GM19240 (cell line): ENCODE measurements around the gene PGA5.
"Not testable (repeated sequence)": the region's sequence is repeated elsewhere in the genome, so short reads cannot be mapped to it uniquely, and the experiment has no call there.

Experiments
- DNase-seq: peaks from one replicate; pipeline ENCODE4 v3.0.0; 2011; ENCODE audit warnings: low spot score; ENCODE audit not compliant: insufficient read length

PGA5 gene

DNA sequence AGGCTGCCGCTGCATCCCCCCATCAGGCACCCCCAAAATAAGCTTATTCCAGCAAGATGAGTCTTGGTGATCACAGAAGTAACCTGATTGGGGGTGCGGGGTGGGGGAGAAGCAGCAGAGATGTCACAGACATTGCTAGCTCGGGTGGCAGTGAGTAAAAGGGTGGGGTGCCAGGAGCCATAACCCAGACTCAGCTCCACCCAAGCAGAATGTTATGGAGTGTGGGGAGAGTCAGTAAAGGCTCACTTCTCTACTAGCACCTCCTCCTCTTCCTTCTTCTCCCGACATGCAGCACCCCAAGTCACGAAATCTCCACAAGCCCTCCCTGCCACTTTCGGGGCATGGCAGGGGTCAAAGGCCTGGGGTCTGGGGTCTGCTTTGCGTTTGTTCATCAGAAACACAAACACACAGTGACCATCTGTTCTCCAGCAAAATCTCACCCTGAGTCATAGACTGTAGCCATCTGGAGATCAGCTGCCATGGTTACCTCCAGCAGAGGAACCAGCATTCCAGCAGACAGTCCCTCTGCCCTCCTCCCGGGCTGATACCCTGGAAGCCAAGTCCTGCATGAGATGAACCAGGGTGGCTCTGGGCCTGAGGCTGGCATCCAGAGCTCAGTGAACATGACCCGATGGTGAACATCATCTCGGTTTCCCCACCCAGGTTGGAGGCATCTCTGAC, 14.4 kb upstream of the PGA5 start:
- not testable (repeated sequence) for DNase-seq

DNA sequence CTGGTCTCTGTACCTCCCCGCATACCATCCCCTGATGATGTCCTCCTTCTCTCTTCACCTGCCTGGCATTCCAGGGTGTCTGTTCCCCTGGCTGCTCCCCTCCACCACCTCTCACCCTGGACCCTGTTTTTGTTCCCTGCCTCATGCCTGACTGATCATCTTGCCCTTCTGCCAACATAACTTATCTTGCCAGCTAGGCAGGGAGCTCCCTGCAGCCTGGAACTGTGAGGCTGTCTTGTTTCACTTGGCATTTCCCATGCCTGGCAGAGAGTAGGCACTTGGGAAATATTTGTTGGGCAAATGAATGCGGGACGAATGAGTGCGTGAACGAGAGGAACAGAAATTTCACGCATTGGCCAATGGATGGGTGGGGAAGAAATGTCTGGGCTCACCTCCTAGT, 11.5 kb upstream of the PGA5 start:
- DNase-seq = not testable (repeated sequence)

DNA sequence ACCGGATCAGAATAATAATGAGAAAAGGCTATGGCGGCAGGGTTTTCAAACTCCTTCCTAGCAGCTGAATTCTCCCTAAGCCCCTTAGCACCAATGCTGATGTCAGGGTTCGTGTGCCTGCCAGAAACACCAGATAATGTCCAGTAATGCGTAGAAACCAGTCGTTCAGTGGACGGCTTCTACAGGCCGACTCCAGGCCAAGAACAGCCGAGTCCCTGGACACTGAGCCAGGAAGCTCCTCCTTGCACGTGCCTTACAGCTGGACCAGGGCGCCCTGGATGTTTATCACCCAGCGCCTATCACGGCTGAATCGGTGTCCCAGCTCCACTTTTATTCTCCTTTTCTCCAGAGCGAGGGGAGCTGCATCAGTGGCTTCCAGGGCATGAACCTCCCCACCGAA, 9.9 kb upstream of the PGA5 start:
- not testable (repeated sequence) for DNase-seq

DNA sequence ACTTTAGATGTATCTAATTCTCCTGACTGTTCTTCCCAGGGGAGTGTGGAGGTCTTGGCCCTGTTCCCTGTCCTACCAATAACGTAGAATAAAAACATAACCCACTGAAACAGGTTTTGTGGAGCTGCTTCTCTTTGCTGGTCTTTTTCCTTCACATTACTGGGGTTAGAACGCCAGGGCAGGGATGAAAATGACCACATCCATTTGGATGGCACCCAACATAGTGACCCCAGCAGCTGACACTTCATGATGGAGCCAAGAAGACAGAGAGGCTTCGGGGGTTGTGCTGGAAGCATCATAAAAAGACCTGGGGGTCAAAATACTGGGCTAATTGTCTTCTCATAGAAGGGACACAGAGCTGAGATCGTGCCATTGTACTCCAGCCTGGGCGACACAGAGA, 9.4 kb upstream of the PGA5 start:
- DNase-seq = not testable (repeated sequence)

DNA sequence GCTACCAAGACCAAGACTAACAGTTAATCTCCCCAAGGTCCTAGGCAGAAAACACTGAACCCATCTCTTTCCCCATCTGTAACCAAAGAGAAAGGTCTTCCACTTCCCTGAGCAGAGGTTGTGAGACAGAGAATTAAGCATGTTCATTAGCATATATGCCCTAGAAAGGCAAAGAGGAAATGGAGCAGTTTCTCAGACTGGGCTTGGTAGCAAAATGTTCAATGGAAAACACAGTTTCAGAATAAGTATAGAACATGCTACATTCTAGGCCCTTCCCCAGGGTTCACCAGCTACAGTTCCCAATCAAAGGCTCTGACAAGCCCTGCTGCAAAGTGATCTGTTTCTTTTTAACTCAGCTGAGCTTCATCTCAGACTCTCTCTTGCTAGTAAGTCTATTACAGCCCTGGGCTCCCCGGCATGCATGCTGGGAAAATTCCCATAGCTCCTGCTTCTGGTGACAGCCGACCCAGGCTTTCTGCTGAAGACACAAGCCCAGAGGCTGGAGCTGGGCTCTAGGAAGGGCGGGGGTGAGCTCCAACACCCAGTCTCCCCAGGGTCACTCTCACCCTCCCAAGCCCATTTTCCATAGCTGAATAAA, 8.3 kb upstream of the PGA5 start:
- not testable (repeated sequence) for DNase-seq

DNA sequence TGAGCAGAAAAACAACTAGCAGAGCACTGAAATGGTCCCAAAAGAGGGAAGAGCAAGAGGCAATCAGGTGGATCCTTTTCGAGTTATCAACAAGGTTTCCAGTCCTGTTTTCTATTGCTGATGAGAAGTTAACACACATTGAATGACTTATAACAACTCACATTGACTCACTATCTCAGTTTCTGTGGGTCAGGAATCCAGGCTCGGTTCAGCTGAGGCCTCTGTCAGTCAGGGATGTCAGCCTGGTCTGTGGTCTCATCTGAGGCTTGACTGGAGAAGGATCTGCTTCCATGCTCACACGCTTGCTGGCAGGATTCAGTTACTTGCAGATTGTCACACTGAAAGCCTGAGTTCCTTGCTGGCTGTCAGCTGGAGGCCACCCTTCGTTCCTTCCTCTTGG, 3.8 kb upstream of the PGA5 start:
- not testable (repeated sequence) for DNase-seq

DNA sequence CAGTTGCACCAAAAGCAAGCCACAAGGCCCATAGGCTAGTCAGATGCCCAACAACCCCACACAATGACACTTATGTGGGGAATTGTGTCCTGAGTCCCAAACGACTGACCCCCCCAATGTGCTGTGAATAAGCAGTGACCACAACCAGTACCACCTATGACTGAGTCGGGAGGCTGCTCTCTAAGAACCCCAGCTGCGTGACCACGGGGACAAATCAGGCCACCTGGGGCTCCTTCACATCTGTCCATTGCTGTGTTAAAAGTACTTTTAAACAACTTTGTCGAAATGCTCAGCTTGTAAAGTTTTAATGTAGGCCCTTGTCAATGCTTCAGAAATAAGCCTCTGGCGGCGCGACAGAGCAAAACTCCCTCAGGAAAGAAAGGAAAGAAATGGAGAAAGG, 687 bp upstream of the PGA5 start:
- DNase-seq = not testable (repeated sequence)

DNA sequence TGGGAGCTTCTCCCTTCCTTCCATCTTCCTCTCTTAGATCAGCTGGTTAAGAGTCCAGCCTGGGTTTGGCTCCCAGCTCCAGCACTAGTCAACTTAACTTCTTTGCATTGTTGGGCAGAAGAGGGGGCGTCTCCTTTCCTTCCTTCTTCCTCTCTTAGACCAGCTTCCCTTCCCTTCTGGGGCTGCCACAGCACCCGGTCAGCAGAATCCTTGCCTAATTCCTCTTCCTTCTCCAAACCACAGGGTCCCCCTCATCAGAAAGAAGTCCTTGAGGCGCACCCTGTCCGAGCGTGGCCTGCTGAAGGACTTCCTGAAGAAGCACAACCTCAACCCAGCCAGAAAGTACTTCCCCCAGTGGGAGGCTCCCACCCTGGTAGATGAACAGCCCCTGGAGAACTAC, 551 bp downstream of the PGA5 start:
- not testable (repeated sequence) for DNase-seq

DNA sequence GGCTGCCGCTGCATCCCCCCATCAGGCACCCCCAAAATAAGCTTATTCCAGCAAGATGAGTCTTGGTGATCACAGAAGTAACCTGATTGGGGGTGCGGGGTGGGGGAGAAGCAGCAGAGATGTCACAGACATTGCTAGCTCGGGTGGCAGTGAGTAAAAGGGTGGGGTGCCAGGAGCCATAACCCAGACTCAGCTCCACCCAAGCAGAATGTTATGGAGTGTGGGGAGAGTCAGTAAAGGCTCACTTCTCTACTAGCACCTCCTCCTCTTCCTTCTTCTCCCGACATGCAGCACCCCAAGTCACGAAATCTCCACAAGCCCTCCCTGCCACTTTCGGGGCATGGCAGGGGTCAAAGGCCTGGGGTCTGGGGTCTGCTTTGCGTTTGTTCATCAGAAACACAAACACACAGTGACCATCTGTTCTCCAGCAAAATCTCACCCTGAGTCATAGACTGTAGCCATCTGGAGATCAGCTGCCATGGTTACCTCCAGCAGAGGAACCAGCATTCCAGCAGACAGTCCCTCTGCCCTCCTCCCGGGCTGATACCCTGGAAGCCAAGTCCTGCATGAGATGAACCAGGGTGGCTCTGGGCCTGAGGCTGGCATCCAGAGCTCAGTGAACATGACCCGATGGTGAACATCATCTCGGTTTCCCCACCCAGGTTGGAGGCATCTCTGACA, 4.4 kb downstream of the PGA5 start:
- DNase-seq = not testable (repeated sequence)

DNA sequence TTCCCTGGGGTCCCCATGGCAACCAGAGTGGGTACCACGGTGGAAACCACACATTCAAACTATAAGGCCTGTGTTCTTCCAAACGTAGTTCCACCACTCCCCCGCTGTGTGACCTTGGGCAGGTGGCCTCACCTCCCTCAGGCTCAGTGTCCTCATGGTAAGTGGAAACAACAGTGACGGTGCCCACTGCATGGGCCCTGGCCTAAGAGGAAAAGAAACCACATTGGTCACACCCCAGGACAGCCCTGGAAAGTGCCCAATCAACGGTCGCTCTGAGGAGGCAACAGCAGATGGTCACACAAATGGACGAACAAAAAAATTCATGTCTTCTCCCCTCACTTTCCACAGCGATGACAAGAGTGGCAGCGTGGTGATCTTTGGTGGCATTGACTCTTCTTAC, 7.1 kb downstream of the PGA5 start:
- not testable (repeated sequence) for DNase-seq

DNA sequence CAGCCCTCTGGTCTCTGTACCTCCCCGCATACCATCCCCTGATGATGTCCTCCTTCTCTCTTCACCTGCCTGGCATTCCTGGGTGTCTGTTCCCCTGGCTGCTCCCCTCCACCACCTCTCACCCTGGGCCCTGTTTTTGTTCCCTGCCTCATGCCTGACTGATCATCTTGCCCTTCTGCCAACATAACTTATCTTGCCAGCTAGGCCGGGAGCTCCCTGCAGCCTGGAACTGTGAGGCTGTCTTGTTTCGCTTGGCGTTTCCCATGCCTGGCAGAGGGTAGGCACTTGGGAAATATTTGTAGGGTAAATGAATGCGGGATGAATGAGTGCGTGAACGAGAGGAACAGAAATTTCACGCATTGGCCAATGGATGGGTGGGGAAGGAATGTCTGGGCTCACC, 8.2 kb downstream of the PGA5 start:
- DNase-seq = not testable (repeated sequence)

DNA sequence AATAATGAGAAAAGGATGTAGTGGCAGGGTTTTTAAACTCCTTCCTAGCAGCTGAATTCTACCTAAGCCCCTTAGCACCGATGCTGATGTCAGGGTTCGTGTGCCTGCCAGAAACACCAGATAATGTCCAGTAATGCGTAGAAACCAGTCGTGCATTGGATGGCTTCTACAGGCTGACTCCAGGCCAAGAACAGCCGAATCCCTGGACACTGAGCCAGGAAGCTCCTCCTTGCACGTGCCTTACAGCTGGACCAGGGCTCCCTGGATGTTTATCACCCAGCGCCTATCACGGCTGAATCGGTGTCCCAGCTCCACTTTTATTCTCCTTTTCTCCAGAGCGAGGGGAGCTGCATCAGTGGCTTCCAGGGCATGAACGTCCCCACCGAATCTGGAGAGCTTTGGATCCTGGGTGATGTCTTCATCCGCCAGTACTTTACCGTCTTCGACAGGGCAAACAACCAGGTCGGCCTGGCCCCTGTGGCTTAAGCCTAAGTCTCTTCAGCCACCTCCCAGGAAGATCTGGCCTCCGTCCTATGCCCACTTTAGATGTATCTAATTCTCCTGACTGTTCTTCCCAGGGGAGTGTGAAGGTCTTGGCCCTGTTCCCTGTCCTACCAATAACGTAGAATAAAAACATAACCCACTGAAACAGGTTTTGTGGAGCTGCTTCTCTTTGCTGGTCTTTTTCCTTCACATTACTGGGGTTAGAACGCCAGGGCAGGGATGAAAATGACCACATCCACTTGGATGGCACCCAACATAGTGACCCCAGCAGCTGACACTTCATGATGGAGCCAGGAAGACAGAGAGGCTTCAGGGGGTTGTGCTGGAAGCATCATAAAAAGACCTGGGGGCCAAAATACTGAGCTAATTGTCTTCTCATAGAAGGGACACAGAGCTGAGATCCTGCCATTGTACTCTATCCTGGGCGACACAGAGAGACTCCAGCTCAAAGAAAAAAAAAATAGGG, 10.1 kb downstream of the PGA5 start:
- DNase-seq = not testable (repeated sequence)

DNA sequence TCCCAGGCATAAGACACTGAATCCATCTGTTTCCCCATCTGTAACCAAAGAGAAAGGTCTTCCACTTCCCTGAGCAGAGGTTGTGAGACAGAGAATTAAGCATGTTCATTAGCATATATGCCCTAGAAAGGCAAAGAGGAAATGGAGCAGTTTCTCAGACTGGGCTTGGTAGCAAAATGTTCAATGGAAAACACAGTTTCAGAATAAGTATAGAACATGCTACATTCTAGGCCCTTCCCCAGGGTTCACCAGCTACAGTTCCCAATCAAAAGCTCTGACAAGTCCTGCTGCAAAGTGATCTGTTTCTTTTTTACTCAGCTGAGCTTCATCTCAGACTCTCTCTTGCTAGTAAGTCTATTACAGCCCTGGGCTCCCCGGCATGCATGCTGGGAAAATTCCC, 11.4 kb downstream of the PGA5 start:
- DNase-seq = not testable (repeated sequence)

DNA sequence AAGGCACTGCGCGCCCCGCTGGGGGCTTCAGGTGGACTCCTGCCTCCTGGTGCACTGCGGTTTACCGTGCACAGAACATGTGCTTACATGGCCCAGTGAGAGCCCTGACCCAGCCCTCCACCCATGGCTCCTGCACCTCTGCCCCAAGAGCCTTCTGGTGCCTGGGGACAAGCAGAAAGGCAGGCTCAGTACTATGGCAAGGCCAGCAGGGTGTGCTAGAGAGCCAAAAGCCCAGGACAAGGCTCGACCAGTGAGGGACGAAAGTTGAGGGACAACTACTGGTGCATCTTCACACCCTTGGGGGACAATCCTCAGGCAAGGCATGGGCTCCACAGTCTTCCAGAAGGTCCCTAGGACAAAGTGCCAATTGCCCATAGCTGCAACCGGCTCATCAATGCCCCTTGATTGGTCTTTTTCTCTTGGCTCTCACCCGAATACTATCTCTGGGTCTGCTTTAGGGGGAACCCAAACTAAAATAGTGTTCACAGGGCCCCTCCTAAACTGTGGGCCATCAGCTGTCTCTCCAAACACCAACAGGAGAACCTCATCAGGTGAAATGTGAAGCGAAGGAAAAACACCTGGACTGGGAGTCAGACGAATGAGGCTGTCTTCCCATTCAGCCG, 13.5 kb downstream of the PGA5 start:
- DNase-seq = peak; percentile 92

DNA sequence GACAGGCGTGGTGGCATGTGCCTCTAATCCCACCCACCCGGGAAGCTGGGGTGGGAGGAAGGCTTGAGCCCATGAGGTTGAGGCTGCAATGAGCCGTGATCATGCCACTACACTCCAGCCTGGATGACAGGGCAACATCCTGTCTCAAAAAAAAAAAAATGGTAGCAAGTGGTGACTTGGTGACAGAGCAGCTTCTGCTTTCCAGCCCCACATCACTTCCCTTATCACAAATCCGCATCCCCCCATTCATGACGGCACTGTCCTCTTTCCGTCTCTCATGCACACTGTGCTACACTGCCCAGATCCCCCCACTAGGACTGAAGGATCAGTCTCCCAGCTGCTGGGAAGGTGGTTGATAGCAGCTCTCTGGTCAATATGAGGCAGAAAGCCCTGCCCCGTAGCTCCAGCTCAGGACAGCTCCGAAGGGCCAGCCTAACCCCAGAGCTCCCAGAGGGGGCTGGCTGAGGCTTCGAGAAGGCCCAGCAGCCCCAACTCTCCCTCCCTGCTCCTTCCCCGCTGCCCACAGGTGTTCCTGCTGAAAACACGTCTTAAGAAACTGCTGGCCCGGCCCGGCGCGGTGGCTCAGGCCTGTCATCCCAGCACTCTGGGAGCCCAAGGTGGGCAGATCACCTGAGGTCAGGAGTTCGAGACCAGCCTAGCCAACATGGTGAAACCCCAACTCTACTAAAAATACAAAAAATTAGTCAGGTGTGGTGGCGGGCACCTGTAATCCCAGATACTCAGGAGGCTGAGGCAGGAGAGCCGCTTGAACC, 15.9 kb downstream of the PGA5 start:
- no peak for DNase-seq

DNA sequence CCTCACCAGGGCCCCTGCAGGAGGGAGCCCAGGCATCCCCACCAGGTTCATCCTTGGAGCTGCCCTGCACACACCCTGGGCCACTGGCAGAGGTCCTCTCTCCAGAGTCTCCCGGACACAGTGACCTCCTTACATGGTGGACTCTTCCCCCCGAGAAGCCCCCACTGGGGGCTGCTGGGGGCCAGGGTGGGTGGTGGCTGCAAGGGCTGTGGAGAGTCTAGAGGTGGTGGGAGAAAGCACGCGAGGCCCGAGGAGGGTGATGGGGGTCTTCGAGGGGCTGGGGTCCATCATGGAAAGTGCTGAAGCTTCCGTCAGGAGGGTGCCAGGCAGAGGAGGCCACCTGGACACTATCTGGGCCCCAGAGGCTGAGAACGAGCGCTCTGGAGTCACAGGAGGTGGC, 17.6 kb downstream of the PGA5 start:
- DNase-seq = no peak

DNA sequence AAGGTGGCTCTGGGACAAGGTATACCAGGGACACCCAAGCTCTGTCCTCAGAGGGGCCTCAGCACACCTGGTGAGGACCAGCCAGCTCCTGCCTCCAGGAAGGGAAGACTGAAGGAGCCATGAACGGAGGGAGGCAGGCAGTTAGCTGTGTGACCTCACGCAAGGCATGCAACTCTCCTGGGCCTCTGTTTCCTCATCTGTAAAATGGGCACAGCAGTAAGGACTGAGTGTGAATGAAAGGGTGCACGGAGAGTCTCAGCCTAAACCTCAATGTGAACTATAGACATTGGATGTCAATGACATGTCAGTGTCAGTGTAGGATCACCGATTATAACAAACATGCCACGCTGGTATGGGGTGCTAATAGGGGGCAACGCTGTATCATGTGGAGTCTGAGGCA, 18.4 kb downstream of the PGA5 start:
- DNase-seq = no peak

DNA sequence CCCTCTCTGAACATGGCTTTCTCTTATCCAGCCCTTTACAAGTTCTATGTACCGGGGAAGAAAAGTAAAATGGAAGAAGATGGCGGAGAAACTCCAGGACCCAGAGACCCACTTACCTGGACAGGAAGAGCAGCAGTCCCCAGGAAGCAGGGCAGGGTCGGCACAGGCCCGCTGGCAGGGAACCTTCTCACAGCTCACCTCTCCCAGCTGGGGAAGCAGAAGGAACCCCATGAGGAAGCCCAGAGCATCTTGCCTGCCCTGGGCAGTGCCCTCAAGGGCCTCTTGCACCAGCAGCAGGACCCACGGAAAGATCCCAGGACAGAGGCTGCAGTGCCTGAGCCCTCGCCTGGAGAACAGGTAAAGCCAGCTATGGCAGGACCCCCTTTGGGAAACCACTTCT, 23.4 kb downstream of the PGA5 start:
- DNase-seq = no peak

DNA sequence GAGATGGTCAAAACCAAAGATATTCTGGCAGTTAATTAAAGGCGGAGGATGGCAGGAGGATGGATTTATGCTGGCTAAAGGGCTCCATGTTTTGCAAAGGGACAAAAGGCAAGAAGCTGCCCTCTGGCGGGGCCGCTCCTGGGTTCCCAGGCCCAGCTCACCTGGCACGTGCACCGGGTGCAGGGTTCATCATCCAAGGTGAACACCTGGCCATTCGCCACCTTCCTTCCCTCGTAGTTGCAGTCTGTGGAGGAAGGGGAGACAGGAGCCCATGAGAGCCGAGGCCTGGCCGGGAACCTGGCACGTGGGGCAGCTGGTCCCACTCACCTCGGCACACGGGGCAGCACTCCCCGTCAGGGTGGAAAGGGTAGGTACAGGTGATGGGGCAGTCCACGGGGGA, 23.8 kb downstream of the PGA5 start:
- no peak for DNase-seq

DNA sequence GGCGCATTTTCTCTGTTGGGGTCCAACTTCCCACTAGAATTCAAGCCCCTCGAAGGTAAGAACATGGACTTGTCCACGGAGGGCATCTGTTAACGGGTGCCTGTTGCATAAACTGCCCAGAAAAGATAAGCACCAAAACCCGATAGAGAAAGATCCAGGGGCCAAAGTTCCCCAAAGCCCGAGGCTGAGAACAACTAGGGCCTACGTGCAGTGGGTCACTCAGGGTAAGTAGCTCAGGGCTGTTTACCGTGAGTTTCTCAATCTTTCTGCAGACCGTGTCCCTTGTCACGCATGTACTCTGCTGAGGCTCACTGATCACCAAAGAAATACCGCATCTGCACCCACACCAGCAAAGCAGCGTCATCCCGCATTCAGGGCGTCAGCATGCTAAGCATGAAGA, 24.4 kb downstream of the PGA5 start:
- no peak for DNase-seq
